ENCODE data around the gene ZBTB21.

Gene ZBTB21

DNA sequence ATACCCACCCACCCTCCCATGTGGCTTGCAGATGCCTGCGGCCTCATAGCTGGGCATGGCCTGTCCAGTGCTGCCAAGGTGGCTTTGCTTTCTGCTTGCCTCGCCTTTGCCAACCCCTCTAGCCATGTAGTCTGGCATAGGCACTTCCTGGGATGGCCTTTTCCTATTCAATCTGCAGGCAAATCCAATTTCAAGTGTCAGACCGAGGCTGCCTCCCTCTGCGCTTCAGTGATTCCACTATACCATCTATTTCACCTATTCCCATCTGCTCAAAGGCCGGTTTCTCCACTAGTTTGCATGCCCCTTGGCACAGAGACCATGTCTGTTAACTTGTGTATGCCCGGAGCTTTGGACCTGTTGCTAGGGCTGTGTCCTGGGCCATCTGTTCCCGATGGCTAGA lies 3.8 kb upstream of the ZBTB21 start (continued):
- TF ChIP-seq, protein P1, sequence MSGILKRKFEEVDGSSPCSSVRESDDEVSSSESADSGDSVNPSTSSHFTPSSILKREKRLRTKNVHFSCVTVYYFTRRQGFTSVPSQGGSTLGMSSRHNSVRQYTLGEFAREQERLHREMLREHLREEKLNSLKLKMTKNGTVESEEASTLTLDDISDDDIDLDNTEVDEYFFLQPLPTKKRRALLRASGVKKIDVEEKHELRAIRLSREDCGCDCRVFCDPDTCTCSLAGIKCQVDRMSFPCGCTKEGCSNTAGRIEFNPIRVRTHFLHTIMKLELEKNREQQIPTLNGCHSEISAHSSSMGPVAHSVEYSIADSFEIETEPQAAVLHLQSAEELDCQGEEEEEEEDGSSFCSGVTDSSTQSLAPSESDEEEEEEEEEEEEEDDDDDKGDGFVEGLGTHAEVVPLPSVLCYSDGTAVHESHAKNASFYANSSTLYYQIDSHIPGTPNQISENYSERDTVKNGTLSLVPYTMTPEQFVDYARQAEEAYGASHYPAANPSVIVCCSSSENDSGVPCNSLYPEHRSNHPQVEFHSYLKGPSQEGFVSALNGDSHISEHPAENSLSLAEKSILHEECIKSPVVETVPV (CRISPR knock-in tag; IDR thresholded peaks at IDR 0.05): no peak
- TF ChIP-seq OSR1 (CRISPR knock-in tag; IDR thresholded peaks at IDR 0.05): no peak

DNA sequence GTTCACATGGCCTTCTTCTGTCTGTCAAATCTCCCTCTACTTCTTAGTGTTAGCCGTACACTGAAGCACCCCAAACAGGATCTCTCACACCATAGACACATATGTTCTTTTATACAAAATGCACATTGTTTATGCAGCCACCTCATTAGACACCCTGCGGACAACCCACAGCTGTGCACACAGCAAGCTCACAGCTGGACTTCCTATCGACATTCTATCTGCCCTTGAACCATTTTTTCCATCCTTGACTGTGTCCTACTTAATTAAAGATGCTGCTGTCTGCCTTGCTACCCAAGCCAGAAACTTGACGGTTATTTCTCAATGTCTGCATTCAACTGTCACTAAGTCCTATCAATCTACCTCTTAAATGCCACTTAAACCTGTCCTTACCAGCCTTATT lies 3.2 kb upstream of the ZBTB21 start:
- no peak for ATAC-seq
- no peak for TF ChIP-seq ZC3H10 (CRISPR knock-in tag; IDR thresholded peaks at IDR 0.05)
- no peak for TF ChIP-seq ZNF565 (CRISPR knock-in tag; conservative IDR thresholded peaks at IDR 0.05; ENCODE audit: low read depth)
- no peak for TF ChIP-seq ZFP3 (CRISPR knock-in tag; IDR thresholded peaks at IDR 0.05)
- no peak for TF ChIP-seq ZFP30 (CRISPR knock-in tag; IDR thresholded peaks at IDR 0.05)
- no peak for TF ChIP-seq CSDC2 (CRISPR knock-in tag; IDR thresholded peaks at IDR 0.05)
- TF ChIP-seq, protein P1 (CRISPR knock-in tag; IDR thresholded peaks at IDR 0.05): no peak
- no peak for TF ChIP-seq TCF4 (CRISPR knock-in tag; IDR thresholded peaks at IDR 0.05; ENCODE audit: borderline replicate concordance)
- no peak for TF ChIP-seq SNAI2 (CRISPR knock-in tag; IDR thresholded peaks at IDR 0.05)
- TF ChIP-seq TOX (CRISPR knock-in tag; IDR thresholded peaks at IDR 0.05; ENCODE audit: borderline replicate concordance): no peak
- no peak for TF ChIP-seq BACH2 (CRISPR knock-in tag; IDR thresholded peaks at IDR 0.05; ENCODE audit: borderline replicate concordance)
- TF ChIP-seq ESRRG (CRISPR knock-in tag; IDR thresholded peaks at IDR 0.05): no peak
- no peak for TF ChIP-seq ARNTL (CRISPR knock-in tag; IDR thresholded peaks at IDR 0.05; ENCODE audit: borderline replicate concordance, low read depth)
- no peak for TF ChIP-seq ZNF8 (CRISPR knock-in tag; IDR thresholded peaks at IDR 0.05)
- TF ChIP-seq, protein P2, sequence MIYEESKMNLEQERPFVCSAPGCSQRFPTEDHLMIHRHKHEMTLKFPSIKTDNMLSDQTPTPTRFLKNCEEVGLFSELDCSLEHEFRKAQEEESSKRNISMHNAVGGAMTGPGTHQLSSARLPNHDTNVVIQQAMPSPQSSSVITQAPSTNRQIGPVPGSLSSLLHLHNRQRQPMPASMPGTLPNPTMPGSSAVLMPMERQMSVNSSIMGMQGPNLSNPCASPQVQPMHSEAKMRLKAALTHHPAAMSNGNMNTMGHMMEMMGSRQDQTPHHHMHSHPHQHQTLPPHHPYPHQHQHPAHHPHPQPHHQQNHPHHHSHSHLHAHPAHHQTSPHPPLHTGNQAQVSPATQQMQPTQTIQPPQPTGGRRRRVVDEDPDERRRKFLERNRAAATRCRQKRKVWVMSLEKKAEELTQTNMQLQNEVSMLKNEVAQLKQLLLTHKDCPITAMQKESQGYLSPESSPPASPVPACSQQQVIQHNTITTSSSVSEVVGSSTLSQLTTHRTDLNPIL (CRISPR knock-in tag; IDR thresholded peaks at IDR 0.05; ENCODE audit: low read depth): no peak
- no peak for TF ChIP-seq RARB (CRISPR knock-in tag; IDR thresholded peaks at IDR 0.05)
- TF ChIP-seq, protein P3, sequence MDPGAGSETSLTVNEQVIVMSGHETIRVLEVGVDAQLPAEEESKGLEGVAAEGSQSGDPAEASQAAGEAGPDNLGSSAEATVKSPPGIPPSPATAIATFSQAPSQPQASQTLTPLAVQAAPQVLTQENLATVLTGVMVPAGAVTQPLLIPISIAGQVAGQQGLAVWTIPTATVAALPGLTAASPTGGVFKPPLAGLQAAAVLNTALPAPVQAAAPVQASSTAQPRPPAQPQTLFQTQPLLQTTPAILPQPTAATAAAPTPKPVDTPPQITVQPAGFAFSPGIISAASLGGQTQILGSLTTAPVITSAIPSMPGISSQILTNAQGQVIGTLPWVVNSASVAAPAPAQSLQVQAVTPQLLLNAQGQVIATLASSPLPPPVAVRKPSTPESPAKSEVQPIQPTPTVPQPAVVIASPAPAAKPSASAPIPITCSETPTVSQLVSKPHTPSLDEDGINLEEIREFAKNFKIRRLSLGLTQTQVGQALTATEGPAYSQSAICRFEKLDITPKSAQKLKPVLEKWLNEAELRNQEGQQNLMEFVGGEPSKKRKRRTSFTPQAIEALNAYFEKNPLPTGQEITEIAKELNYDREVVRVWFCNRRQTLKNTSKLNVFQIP (CRISPR knock-in tag; IDR thresholded peaks at IDR 0.05; ENCODE audit: borderline replicate concordance, low read depth): no peak

DNA sequence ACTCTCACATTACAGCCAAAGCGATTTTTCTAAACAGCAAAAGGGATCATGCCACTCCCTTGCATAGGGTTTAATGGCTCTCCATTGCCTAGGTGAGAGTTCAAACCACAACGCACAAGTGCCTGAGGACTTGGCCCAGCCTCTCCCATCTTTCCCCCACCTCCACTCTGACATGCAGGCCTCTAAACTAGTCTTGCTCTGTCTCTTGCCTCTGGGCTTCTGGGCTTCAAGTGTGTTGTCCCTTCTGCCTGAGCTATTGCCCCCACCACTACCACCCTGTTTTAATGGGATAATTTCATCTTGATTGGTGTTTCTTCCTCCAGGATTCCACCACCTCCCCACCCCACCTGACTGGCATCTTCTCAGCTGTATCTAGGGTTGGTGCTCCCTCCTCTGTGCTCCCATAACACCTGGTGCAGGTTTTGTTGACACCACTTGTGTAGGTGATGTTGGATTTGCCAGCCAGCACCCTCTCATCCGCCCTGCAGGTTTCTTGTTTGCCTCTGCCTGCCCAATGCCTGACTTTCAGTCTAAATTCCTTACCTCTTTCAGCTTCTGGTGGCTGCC lies 2.7 kb upstream of the ZBTB21 start:
- no peak for ATAC-seq
- TF ChIP-seq BACH2 (CRISPR knock-in tag; IDR thresholded peaks at IDR 0.05; ENCODE audit: borderline replicate concordance) (no peak), ZNF8 (CRISPR knock-in tag; IDR thresholded peaks at IDR 0.05) (no peak), ARNTL (CRISPR knock-in tag; IDR thresholded peaks at IDR 0.05; ENCODE audit: borderline replicate concordance, low read depth) (no peak), ZFP30 (CRISPR knock-in tag; IDR thresholded peaks at IDR 0.05) (no peak), TCF4 (CRISPR knock-in tag; IDR thresholded peaks at IDR 0.05; ENCODE audit: borderline replicate concordance) (no peak), OSR1 (CRISPR knock-in tag; IDR thresholded peaks at IDR 0.05) (no peak), ZNF70 (CRISPR knock-in tag; IDR thresholded peaks at IDR 0.05) (no peak)
- TF ChIP-seq, protein P3 (CRISPR knock-in tag; IDR thresholded peaks at IDR 0.05; ENCODE audit: borderline replicate concordance, low read depth): no peak
- TF ChIP-seq, protein P1 (CRISPR knock-in tag; IDR thresholded peaks at IDR 0.05): no peak
- TF ChIP-seq, protein P2 (CRISPR knock-in tag; IDR thresholded peaks at IDR 0.05; ENCODE audit: low read depth): no peak
